Osteoblast (primary cell): ENCODE data around the gene CD163L1. TPM values are rescaled to one million over a fixed set of nuclear protein-coding genes. Genes with fewer than 3 reads are reported as not detected.

Experiments
- DNase-seq: peaks from one replicate; pipeline ENCODE4 v3.0.0; 2011; ENCODE audit warnings: low spot score, mixed read lengths; ENCODE audit not compliant: insufficient read length; ENCODE audit errors: missing footprints
- H2AFZ ChIP-seq: 2 replicates; pipeline ENCODE4 v1.6.0; 2011; ENCODE audit warnings: mild to moderate bottlenecking, low read length
- H3K27ac ChIP-seq: 2 replicates; pipeline ENCODE4 v1.5.1; 2011; ENCODE audit warnings: mild to moderate bottlenecking, low read depth, low read length, moderate library complexity
- H3K27me3 ChIP-seq: 2 replicates; pipeline ENCODE4 v1.6.0; 2012; ENCODE audit warnings: mild to moderate bottlenecking, control low read depth, inconsistent platforms, low read length, moderate library complexity; ENCODE audit not compliant: insufficient read depth
- H3K36me3 ChIP-seq: 2 replicates; pipeline ENCODE4 v1.5.1; 2011; ENCODE audit warnings: mild to moderate bottlenecking, low read length, control low read depth, moderate library complexity; ENCODE audit not compliant: insufficient read depth
- H3K4me1 ChIP-seq: 2 replicates; pipeline ENCODE4 v1.5.1; 2011; ENCODE audit warnings: mild to moderate bottlenecking, low read length, control low read depth, moderate library complexity; ENCODE audit not compliant: insufficient read depth
- H3K4me2 ChIP-seq: 2 replicates; pipeline ENCODE4 v1.6.0; 2011; ENCODE audit warnings: mild to moderate bottlenecking, low read length; ENCODE audit not compliant: insufficient read depth
- H3K4me3 ChIP-seq: fragments of 200-600 bp; sonication (generic); 3 replicates; pipeline ENCODE4 v1.5.1; 2012; ENCODE audit warnings: mild to moderate bottlenecking, low read length, inconsistent platforms; ENCODE audit not compliant: insufficient read depth
- H3K79me2 ChIP-seq: 2 replicates; pipeline ENCODE4 v1.6.0; 2012; ENCODE audit warnings: mild to moderate bottlenecking, low read length, control low read depth, inconsistent platforms; ENCODE audit not compliant: insufficient read depth
- H3K9me3 ChIP-seq: 2 replicates; pipeline ENCODE4 v1.5.1; 2011; ENCODE audit warnings: low read depth, low read length, control low read depth
- H4K20me1 ChIP-seq: 2 replicates; pipeline ENCODE4 v1.6.0; 2012; ENCODE audit warnings: mild to moderate bottlenecking, low read length, control low read depth; ENCODE audit not compliant: insufficient read depth
- CTCF ChIP-seq: IDR thresholded peaks from 2 replicates; pipeline ENCODE4 v1.5.1; 2011; ENCODE audit warnings: mild to moderate bottlenecking, low read depth, low read length, moderate library complexity; ENCODE audit errors: extremely low read depth
- total RNA-seq: library from RNA; depleted of rRNA; stranded (reverse); fragments of >200 nt; gene quantifications from 2 replicates; pipeline ENCODE4 v1.2.3, GENCODE V29; 2012

Gene CD163L1
- total RNA-seq = under 0.01 and 0.88 TPM in 2 replicates

- H3K27me3 ChIP-seq = no peaks in the 10 kb centered on the region
- H3K9me3 ChIP-seq = no peaks in the 10 kb centered on the region
- H3K4me2 ChIP-seq = no peak within 1 kb of the TSS
- no peak within 1 kb of the TSS for H2AFZ ChIP-seq
- no peaks in the 10 kb centered on the region for H3K36me3 ChIP-seq
- H3K79me2 ChIP-seq = no peaks in the 10 kb centered on the region
- no peak within 1 kb of the TSS for H3K4me3 ChIP-seq
- no peaks in the 10 kb centered on the region for H4K20me1 ChIP-seq
- no peaks in the 10 kb centered on the region for H3K4me1 ChIP-seq
- DNase-seq = no peak
- no peak for TF ChIP-seq CTCF
- no peak within 1 kb of the TSS for H3K27ac ChIP-seq
These were observed at the start of gene CD163L1 for GRCh38 chr12:7444076-7444475. Gene CD163L1, minus strand, starts transcription at chr12:7444153. Its CDS starts 26 bp downstream, at chr12:7444127.

- Histone ChIP-seq H3K27me3 (no peaks in the 10 kb centered on the region), H2AFZ (no peak overlapping the region), H3K9me3 (no peaks in the 10 kb centered on the region), H3K4me2 (no peak overlapping the region), H4K20me1 (no peaks in the 10 kb centered on the region), H3K4me1 (peaks cover 3% of the 10 kb centered on the region), H3K27ac (no peak overlapping the region), H3K79me2 (no peaks in the 10 kb centered on the region), H3K36me3 (no peaks in the 10 kb centered on the region), H3K4me3 (no peak overlapping the region)
- DNase-seq = no peak
- no peak for TF ChIP-seq CTCF
These were observed 49.1 kb upstream of the CD163L1 start for GRCh38 chr12:7493006-7493405.

- TF ChIP-seq CTCF = no peak
These were observed 42.6 kb upstream of the CD163L1 start for GRCh38 chr12:7486512-7486911.

GRCh38 chr12:7485095-7485494, 41.1 kb upstream of the CD163L1 start:
- Histone ChIP-seq H3K27ac (no peak overlapping the region), H2AFZ (no peak overlapping the region), H4K20me1 (no peaks in the 10 kb centered on the region), H3K4me1 (no peaks in the 10 kb centered on the region), H3K4me2 (no peak overlapping the region), H3K4me3 (no peak overlapping the region), H3K27me3 (no peaks in the 10 kb centered on the region), H3K36me3 (no peaks in the 10 kb centered on the region), H3K9me3 (no peaks in the 10 kb centered on the region), H3K79me2 (no peaks in the 10 kb centered on the region)
- TF ChIP-seq CTCF = no peak
- no peak for DNase-seq

More at GRCh38 chr12:7486512-7486911, 42.6 kb upstream of the CD163L1 start:
- Histone ChIP-seq H4K20me1 (no peaks in the 10 kb centered on the region), H3K36me3 (no peaks in the 10 kb centered on the region), H3K4me2 (no peak overlapping the region), H3K27me3 (no peaks in the 10 kb centered on the region), H2AFZ (no peak overlapping the region), H3K4me3 (no peak overlapping the region), H3K9me3 (no peaks in the 10 kb centered on the region), H3K79me2 (no peaks in the 10 kb centered on the region), H3K4me1 (no peaks in the 10 kb centered on the region), H3K27ac (no peak overlapping the region)
- DNase-seq = no peak
